GM13977 (cell line): ENCODE results near the gene NFIA.

Experiments used
- DNase-seq: peaks from one replicate; pipeline ENCODE4 v3.0.0; 2012; ENCODE audit warnings: low spot score
- in situ Hi-C: fragments of 300-500 bp; cut with MboI; formaldehyde crosslinking; loops from one replicate; pipeline ENCODE4 v1.12.0; 2022; ENCODE audit warnings: low sequenced_read_pairs, low pct_unique_long_range_greater_than_20kb, mixed read lengths, inconsistent platforms; ENCODE audit not compliant: unreplicated experiment
- TF ChIP-seq, protein P1 (sequence below): IDR thresholded peaks from 2 replicates; pipeline ENCODE4 v1.5.1; 2012; ENCODE audit warnings: mild to moderate bottlenecking, control low read depth; ENCODE audit not compliant: insufficient read depth; ENCODE audit errors: extremely low read depth, missing control alignments

NFIA gene

DNA sequence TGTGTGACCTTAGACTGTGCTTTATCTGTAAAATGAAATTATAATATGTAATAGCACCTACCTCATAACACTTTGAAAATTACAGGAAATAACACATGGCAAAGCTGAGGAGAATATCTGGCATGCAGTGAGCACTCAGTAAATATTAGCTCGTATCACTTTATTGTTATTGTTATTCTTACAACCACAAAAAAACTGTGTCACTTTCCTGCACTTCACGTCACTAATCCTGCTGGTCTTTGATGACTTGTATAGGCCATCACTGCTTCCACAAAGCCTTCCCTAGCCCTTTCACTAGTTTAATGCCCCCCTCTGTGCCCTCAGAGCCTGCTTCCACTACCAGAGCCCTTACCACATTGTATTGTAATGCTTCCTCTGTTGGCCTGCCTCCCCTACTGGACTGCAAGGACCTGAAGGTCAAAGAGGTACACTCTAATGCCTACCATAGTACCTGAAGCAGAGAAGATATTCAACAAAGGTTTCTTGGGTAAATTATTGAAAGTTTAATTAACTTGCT lies 231.6 kb downstream of the NFIA start:
- TF ChIP-seq, protein P1, sequence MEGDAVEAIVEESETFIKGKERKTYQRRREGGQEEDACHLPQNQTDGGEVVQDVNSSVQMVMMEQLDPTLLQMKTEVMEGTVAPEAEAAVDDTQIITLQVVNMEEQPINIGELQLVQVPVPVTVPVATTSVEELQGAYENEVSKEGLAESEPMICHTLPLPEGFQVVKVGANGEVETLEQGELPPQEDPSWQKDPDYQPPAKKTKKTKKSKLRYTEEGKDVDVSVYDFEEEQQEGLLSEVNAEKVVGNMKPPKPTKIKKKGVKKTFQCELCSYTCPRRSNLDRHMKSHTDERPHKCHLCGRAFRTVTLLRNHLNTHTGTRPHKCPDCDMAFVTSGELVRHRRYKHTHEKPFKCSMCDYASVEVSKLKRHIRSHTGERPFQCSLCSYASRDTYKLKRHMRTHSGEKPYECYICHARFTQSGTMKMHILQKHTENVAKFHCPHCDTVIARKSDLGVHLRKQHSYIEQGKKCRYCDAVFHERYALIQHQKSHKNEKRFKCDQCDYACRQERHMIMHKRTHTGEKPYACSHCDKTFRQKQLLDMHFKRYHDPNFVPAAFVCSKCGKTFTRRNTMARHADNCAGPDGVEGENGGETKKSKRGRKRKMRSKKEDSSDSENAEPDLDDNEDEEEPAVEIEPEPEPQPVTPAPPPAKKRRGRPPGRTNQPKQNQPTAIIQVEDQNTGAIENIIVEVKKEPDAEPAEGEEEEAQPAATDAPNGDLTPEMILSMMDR = no peak
- DNase-seq = no peak
- in situ Hi-C loops = no loop called here

DNA sequence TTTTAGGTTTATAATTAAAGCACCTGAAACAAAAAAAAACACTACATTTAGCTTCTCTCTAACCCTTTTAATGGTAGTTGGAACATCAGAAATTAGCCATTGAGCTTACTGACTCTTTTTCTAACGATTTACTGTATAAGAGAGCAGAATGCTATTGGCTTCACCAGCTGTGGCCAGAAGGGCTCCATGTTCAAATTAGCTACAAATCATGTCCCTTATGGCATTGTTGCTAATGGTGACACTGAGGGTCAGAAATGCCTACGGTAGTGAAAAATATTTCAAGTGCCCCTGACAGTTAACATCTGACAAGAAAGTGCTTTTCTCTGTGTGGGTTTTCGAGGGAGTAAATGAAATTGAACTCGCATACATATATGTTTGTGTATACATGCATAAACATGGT lies 232.7 kb downstream of the NFIA start:
- no peak for DNase-seq
- TF ChIP-seq, protein P1 = no peak

DNA sequence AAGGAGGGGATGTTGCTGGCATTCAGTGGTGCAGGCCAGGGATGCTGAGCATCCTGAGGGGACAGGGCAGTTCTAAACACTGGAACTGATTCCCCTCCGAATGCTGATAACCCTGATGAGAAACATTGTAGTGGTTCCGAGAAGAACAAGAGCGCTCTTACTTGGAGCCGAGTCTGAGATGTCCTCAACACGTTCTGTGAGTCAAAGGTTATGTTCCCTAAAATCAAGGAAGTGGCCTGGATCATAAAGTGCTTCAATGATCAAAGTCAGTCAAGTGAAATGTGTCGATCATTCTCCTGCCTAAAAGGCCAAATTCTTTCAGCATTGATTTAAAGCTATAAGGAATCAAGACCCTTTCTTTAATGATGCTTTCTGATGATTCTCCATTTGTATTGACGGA lies 234.1 kb downstream of the NFIA start:
- in situ Hi-C loops = no loop called here
- TF ChIP-seq, protein P1 = no peak
- no peak for DNase-seq

More for the DNA sequence above, 232.7 kb downstream of the NFIA start:
- in situ Hi-C loops = no loop called here

DNA sequence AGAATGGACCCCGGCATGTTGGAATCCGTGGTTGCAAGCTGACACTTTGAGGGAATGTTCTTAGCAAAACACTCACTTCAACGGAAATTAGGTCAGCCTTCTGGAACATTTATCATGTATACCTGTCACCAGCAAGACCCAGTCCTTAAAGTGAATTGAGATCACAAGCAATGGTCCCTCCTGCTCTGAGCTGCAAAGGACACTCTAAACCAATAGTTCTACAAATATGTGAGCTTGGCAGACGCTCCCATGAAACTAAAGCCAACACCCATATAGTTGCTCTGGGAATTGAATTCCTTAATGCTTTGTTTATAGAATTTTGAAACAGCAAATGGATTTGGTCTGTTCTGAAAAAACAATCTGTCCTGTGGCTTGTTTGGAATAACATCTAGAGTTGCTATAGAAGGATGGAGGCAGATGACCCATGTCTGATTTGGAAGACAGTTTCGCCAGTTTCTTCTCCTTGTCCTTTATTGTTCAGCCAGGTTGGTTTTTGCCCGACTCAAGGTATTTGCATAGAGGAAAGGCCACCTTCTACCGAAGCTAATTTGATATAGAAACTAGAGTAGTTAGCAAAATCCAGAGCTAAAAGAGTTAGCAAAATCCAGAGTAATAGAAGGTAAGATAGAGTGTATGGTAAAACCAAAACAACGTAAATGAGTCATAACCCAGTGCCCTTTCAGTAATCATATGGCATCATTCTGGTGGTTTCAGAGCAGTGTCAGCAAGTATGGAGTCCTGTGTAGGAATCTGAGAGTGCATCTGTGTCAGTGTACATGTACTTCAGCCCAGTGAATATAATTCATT lies 236.2 kb downstream of the NFIA start:
- DNase-seq = peak; percentile 45
- in situ Hi-C loops = no loop called here
- TF ChIP-seq, protein P1 = no peak

DNA sequence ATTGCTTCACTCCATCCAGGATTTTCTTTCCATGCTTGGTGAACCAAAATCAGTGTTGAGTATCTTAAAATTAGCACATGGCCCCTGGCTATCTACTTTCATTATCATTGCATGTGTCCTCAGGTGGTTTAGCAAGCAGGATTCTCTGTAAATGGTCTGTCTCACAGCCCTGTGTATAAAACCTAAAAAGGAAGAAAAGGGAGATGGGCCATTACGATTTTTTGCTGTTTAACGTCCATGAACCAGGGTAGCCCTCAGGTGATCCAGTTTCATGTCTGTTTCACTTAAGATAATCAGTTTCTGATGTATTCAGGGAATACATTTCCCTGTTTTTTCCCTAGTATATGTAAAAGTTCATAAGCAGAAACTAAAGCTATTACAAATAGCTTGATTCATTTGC lies 238.2 kb downstream of the NFIA start:
- TF ChIP-seq, protein P1 = no peak
- in situ Hi-C loops = no loop called here
- DNase-seq = no peak

DNA sequence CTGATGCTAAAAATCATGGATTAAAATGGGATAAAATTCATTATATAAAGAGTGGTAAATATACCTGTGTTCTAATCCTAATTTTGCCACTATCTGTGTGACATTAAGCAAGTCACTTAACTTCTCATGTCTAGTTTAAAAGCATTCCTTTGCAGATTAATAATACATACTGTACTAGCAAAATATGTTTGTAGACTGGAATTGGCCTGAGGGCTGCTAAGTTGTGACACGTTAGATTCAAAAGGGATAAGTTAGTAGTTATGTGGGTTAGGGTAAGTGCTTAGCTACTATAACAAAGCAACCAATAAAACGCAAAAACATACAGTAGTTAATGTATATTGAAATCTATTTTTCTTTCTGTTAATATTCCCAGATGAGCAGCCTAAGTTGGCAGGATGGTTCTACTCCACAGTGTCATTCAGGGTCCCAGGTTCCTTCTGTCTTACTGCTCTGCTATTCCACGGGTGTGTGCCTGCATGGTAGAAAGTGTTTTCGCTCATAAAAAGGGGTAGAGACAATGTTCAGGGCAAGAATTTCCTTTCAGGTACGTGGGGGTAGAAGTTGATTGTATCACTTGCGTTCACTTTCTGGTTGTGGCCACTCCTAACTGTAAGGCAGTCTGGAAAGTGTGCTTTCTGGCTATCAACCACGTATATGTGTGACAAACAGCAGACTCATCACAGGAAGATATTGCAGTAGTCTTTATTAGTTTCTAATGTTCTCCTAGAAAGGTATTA lies 239.8 kb downstream of the NFIA start:
- no peak for DNase-seq
- in situ Hi-C loops = no loop called here
- TF ChIP-seq, protein P1 = no peak
